GM18858 (cell line): ENCODE results near the gene KRTAP12-1.
"Not testable (repeated sequence)": the region's sequence is repeated elsewhere in the genome, so short reads cannot be mapped to it uniquely, and the experiment has no call there.

ENCODE experiments used
- ATAC-seq: cut with Tn5 transposase; IDR thresholded peaks from one replicate; pipeline ENCODE4 v1.9.1; 2021; ENCODE audit not compliant: unreplicated experiment

KRTAP12-1 gene

DNA sequence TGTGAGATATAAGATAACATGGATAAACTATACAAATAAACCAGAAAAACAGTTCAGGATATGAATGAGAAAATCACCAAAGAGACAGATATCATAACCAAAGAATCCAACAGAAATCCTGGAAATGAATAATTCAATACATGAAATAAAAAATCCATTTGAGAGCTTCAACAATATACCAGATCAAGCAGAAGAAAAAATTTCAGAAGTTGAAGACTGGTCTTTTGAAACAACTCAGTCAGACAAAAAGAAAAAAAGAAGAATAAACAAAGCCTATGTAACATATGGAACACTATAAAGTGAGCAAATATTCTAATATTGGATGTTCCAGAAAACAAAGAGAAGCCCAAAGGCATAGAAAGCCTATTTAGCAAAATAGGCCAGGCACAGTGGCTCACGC is 10.1 kb downstream of the KRTAP12-1 start:
- no peak for ATAC-seq

DNA sequence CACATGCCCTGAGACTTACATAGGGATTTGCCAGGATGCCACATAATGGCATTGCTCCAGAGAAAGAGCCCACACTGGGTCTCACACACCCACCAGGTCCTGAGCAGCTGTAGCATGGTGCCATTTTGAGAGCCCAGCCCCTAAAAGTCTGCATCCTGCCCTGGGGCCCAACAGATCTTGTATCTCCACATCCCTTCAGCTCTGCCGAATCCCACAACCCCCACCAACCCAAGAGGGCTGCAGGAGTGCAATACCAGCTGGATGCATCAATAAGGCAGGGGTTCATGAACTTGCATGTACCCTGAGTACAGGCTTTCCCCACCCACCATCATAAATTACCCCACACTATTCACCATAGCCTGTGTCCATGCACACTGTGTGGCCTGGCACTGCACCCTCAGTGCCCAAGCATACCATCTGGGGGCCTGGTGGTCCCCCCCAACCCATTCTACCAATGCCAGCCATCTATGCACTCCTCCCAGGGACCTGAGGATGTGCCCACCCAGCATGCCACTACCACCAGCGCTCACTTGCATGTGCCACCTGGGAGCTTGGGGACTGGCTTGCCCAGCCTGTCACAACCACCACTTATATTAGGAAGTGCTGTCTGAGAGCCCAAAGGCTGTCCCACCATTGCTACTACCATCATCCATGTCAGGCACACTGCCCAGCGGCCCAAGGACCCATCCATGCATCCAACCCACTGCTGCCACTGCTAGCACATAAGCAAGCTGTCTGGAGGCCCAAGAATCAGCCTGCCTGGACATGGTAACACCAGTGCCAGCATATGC is 11.1 kb downstream of the KRTAP12-1 start:
- ATAC-seq = no peak

DNA sequence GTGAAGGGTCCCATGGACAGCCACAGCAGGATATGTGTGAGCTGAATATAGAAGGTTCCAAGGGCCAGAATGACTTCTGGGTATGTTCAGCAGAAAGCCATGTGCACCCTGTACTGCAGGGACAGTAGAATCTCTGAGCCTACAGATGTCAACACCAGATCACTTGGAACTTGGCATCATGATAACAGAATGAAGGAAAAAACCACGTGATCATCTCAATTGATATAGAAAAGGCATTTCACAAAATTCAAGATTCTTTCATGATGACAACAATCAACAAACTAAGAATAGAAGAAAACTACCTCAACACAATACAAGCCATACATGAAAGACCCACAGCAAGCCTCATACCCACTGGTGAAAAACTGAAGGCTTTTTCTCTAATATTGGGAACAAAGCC is 14.4 kb downstream of the KRTAP12-1 start:
- no peak for ATAC-seq

DNA sequence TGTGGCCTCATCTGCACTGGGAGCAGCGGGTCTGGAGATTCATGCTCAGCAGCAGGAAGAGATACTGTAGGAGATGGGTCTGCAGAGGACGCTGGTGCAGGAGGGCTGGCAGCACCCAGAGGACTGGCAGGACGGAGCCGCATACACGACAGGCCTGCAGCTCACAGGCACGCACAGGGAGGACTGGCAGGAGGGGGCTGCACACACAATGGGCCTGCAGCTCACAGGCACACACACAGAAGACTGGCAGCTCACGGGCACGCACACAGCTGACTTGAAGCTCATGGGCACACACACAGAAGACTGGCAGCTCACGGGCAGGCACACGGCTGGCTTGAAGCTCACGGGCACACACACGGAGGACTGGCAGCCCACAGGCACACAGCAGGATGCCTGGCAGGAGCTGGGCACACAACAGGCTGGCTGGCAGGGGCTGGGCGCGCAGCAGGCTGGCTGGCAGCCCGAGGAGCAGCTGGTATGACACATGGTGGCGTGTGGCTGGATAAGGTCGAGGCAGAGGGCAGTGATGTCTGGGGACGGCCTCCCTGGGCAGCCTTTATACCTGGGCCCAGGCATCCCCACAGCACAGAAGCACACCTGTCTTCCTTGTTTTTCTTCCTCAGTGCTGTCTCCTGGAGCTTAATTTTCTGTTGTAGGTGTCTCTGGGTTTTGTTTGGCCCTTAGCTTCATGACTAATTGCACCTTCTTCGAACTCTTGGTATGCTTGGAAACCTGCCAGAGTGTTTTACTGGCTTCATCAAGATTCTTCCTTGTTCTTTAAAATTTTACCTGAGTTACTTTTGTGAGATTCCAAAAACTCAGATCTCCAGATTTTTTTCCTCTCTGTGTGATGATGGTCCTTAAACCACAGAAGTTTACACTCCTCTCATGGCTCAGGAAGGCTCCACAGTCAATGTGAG is 15.3 kb downstream of the KRTAP12-1 start, which contains the start of gene KRTAP12-2:
Gene KRTAP12-2, minus strand, starts transcription at position 527 of the 920 bp plus-strand sequence. Its CDS starts 41 bp downstream, at position 486.
- no peak for ATAC-seq

DNA sequence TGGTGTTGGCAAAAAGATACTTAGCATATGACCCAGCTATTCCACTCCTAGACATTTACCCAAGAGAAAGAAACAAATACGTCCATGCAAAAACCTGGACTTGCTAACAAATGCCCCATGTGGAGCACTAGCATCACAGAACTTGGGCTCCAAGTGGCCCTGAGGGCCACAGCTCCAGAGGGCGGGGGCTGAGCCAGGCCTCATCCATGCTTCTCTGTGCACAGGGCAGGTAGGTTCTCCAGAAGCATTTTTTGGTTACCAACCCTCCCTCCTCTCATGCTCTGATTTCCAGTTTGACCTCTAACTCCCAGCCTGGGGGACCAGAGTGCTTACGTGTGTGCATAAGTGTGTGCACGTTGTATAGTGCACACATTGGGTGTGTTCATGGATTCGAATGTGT is 17.3 kb downstream of the KRTAP12-1 start:
- no peak for ATAC-seq

DNA sequence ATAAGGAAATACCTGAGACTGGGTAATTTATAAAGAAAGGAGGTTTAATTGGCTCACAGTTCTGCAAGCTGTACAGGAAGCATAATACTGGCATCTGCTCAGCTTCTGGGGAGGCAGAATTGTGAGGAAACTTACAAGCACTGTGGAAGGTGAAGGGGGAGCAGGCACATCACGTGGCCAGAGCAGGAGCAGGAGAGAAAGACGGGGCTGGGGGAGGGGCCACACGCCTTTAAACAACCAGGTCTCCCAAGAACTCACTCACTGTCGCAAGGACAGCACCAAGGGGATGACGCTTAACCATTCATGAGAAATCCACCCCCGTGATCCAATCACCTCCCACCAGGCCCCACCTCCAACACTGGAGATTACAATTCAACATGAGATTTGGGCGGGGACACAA is 20.4 kb downstream of the KRTAP12-1 start:
- not testable (repeated sequence) for ATAC-seq

DNA sequence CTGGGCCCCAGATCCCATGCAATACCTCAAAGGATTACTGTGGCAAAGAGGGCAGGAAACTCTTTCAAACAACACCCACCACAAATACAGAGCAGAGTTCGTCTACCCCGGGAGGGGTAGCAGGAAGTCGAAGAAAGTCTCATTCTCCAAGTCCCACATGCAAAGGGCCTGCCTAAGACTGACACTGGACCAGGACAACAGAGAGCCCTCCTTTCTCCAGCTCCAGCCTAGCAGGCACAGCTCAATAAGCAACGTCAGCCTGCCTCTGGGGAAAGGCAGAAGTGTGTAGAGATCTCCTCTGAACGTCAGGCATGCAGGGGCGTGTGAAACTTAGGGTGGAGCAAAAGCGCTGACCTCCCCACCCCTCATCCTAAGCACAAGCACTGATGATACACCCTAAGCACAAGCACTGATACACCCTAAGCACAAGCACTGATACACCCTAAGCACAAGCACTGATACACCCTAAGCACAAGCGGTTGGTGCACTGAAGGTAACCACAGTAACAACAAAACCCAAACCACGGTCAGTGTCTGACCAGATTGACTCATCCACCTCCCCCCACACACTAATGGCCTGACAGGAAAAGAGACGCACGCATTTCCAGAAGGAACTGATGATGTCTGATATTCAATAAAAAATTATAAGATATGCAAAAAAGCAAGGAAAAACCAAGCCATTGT is 22.9 kb downstream of the KRTAP12-1 start:
- ATAC-seq = no peak

DNA sequence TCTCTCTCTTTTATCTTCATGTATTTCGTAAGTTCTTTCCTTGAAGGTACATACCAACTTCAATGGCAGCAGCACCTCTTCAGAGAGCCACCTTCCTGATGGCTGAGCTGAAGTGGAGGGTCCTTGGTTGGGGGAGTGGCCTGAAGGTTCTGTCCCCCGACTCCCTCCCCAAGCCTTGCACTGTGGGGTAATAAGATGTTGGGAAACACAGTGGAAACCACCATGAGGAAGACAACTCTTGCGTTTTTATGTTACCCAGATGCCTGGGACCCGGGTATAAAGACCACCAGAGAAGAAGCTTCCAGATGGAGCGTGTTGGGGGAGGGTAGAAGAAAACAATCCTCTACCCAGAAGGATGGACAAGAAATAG is 23.4 kb downstream of the KRTAP12-1 start:
- no peak for ATAC-seq

DNA sequence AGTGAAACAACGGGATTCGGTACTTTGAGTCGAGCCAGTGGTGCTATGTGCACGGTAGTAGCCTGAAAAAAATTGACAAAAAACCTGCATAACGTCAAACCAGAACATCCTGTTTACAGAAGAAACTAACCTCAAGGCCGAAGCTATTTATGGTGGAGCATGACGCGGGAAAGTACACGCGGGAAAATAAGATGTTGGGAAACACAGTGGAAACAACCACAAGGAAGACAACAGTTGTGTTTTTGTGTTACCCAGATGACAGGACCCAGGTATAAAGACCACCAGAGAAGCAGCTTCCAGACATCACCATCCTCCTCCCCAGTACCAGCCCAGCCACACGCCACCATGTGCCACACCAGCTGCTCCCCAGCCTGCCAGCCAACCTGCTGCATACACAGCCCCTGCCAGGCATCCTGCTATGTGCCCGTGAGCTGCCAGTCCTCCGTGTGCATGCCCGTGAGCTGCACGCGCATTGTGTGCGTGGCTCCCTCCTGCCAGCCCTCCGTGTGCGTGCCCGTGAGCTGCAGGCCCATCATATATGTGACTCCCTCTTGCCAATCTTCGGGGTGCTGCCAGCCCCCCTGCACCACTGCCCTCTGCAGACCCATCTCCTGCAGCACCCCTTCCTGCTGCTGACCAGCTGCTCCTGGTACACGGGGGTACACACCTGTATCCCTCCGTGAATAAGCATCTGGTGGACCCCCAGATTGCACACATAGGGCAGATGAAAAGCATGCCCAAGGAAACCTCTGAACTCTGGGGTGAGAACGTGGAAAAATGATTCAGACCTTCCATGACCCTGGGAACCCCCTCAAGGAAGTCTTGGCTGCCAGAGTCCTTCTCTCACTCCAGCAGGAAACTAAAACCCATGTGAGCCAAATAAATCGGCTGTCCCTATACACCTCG is 24.1 kb downstream of the KRTAP12-1 start, which contains the start of gene KRTAP12-3:
Gene KRTAP12-3, plus strand, starts transcription at position 298 of the 906 bp plus-strand sequence. Its CDS starts 48 bp downstream, at position 346.
- ATAC-seq = no peak

DNA sequence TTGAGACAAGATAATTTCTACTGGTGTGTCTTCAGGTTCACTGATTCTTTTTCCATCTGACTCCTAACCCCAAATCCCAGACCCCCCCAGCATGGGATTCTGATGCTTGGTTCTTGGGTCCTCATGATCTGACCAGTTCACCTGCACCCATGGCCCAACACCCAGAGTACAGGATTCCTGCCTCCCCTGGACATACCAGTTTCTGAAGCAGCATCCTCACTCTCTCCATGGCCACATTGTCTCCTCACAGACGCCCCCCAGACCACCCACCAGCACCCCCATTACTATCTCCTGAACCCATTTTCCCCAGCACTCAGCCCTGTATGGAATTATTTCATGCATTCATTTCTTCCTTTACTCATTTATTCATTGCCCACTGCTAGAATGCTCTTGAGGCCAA is 25.1 kb downstream of the KRTAP12-1 start:
- no peak for ATAC-seq

DNA sequence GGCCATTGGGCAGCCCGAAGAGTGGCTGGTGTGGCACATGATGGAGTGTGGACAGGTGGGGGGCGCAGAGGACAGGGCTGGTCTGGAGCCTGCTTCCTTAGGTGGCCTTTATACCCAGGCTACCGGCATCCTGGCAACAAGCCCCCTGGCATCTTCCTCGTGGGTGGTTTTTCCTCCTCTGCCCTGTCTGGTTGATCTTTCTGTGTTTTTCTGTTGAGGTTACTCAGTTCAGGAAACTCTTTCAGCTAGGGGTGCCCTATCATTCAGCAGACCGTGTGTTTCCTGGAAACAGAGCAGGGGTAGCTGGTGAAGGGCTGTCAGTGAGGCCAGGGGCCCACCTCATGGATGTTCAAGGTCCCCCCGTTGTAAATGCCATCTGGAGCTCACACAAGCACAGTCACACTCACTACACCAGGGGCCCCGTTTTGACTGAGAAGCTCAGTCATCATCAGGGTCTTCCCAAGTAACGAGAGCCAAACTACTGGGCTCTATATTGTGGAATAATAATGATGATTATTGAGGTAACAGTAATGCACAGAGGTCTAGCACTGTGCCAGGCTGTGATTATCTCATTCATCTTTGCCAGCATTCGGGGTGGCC is 27.3 kb downstream of the KRTAP12-1 start, which contains the start of gene KRTAP12-4:
Gene KRTAP12-4, minus strand, starts transcription at position 84 of the 600 bp plus-strand sequence. Its CDS starts 45 bp downstream, at position 39.
- no peak for ATAC-seq

DNA sequence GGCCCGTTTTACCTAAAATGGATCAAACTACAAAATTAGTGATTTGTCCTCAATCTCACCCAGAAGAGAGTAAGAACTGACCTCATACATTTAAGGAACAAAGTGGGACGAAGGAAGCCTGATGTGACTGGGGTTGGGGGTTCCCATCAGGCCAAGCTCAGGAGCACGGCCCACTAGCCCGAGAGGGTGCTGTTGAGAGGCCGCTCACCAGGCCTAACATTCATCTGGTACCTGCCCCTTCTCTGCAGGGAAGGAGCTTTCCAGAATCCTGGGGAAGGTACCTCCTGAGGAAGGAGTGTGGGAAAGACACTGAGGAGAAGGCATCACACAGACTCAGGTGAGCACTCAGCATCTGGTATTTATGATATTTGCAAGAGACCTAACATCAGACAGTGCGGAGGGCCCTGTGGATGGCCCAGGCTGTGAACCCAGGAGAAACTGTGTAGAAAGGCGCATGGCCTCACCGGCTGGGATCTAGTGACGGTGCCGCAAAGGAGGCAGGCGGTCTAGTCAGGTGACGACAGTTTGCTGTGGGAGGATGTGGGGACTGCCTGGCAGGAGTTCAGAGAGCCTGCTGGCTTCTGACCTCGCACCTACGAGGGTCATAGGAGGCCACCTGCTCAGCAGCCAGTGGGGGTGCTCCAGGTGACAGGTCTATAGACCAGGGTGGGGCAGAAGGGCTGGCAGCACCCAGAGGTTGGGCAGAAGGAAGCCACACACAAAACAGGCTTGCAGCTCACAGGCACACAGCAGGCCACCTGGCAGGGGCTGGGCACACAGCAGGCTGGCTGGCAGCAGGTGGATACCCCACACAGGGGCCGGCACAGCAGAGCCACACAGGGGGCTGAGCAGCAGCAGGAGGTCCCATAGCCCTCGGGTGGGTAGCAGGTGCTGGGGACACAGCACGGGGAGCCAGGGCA is 28.0 kb downstream of the KRTAP12-1 start:
- no peak for ATAC-seq

DNA sequence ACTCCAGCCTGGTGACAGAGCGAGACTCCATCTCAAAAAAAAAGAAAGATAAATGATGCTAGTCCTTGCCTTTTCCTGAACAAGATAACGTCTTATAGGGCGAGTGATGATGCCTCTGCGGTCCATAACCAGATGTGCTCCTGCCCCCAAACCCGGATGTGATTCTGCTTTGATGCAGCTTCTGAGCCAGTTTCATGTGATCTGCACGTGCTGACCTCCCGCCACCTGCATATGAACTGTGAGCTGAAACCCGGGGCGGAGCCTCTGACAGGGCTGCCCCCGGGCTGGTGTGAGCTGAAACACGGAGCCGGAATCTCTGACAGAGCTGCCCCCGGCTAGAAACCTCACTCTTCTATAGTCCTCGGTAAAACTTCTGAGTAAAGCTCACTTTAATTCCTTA is 28.8 kb downstream of the KRTAP12-1 start:
- no peak for ATAC-seq

DNA sequence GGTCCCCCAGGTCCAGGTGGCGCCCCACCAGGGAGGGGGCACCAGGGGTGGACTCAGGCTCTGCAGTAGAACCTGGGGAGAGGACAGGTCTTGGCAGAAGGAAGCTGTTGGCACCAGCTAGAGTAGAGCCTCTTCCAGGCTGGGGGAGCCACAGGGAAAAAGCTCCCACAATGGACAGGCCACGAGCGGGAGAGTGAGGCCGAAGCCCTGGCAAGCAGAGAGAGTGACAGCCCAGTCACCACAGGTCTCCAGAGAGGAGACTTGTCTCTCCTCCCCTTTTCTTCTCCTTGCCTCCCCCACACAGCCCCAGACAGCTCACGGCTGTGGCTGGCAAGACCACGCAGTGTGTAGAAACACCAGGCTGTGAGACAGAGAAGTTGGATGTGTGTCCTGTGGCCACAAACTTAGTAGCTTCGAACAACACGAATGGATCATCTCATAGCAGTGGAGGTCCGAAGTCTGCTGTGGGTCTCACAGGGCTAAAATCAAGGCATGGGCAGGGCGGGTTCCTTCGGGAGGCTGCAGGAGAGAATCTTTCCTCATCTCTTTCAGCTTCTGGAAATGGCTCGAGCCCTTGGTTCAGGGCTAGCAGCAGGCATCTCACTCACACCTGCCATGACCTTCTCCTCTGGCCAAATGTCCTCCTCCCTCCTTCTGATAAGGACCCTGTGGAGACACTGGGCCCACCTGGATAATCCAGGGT is 30.8 kb downstream of the KRTAP12-1 start:
- ATAC-seq = no peak

DNA sequence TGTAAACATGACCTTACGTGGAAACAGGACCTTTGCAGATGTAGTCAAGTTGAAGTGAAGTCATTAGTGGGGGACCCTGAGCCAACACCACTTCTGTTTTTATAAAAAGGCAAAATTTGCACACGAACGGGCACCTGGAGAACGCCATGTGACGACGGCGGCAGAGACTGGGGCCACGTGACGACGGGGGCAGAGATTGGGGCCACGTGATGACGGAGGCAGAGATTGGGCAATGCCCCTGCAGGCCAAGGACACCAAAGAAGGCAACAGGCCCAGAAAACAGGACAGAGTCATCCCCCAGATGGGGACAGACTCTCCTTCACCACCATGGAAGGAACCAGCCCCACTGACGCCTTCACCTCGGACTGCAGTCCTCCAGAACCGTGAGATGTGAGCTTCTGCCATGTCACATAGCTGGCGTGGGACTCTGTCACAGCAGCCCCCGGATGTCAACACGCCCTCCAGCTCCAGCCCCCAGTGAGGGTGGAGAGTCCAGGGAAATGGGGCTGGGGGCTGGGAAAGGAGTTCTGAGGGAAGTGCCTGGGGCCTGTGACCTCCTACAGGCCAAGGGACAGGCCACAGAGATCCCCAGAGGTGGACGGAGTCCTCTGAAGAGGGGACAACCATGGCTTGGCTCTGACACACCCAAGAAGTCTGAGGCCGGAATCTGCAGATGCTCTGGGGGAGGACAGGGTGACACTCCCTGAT is 31.5 kb downstream of the KRTAP12-1 start:
- ATAC-seq = no peak

DNA sequence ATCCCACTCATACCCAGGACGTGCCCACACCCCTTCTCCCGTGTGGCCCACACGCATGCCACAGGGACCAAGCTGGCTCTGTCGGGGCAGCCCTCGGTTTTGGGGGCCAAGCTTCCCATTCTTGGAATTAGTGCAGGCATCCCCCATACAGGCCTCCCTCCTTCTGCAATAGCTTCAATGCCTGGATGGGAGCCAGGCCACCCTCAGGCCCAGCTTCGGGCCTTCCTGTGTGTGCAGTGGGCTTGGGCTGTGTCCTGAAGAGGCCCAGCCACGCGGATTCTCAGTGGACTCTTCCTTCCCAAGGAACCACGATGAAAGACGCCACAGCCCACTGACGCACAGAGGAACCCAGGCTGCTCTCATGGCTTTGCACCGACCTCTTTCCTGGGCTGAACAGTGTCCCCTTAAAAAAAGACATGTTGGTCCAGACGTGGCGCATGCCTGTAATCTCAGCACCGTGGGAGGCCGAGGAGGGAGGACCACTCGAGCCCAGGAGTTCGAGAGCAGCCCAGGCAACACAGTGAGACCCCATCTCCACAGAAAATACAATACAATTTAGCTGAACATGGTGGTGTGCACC is 32.4 kb downstream of the KRTAP12-1 start:
- no peak for ATAC-seq
